NCI-H446 (cell line): ENCODE measurements around the gene OBSL1.

Experiments used
- DNase-seq, 2 experiments: peaks; one replicate each; lab custom pipeline; 2025; lab: John Stamatoyannopoulos, UW

Gene OBSL1

DNA sequence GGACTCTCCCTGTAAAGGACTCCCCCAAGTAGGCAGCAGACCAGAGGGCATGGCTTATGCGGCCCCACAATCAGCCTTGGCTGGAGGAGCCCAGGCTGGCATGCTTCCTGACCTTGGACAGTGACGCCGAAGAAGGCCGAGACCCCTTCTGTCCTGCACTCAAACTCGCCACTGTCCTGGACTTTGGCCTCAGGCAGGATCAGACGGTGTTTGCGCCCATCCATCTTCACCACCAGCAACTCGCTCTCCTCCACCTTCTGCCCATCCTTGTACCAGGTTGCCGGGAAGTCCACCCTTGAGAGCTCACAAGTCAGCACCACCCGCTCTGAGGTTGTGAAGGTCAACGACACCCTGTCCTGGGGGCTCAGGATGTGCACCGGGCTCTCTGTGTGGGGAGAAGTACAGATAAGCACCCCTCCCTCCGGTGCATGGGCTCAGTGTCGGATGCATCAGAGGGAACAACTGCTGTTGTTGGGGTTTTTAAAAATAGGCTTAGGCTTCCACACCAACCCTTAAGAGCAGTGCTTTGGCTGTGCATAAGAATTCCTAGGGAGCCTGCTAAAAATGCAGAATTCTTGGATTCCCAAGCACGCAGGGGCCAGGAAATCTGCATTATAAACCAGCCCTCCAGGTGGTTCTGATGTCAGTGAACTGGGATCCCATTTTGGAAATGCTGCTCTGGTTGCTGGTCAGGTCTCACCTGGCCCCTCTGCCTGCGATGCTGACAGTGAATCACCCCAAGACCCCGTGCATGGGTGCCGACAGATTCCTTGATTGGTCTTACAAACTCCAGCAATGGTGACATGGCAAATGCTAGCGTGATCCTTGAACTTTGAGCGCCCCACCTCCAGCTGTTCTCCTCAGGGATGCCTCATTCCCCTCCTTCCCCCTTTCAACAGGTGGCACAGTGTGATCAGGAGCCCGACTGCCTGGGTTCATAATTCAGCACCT, 5.9 kb downstream of the OBSL1 start:
- no peak for DNase-seq

DNA sequence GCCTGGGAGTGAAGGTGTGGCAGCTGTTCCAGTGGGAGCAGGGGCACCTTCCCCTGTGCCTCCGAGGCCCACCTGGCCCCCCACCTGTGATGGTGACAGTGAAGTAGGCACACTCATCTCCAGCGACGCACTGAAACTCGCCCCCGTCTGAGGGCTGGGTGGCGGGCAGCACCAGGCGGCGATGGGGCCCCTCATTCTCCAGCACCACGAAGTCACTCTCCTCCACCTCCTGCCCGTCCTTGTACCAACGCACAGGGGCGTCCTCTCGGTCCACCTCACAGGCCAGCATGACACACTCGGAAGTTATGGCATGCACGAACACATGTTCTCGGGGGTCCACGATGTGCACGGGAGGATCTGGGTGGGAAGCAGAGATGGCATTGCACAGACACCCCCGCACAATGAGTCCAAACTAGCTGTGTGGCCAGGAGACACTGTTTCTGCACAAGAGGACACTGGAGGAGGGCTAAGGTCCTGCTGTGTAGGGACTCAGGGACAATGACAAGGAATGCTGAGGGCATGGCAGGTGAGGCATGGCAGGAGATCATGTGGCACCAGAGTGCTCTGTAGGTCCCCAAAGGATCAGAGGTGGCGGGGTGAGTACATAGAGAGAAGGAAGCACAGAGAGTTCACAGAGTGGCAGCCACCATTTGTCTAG, 7.9 kb downstream of the OBSL1 start:
- no peak for DNase-seq

DNA sequence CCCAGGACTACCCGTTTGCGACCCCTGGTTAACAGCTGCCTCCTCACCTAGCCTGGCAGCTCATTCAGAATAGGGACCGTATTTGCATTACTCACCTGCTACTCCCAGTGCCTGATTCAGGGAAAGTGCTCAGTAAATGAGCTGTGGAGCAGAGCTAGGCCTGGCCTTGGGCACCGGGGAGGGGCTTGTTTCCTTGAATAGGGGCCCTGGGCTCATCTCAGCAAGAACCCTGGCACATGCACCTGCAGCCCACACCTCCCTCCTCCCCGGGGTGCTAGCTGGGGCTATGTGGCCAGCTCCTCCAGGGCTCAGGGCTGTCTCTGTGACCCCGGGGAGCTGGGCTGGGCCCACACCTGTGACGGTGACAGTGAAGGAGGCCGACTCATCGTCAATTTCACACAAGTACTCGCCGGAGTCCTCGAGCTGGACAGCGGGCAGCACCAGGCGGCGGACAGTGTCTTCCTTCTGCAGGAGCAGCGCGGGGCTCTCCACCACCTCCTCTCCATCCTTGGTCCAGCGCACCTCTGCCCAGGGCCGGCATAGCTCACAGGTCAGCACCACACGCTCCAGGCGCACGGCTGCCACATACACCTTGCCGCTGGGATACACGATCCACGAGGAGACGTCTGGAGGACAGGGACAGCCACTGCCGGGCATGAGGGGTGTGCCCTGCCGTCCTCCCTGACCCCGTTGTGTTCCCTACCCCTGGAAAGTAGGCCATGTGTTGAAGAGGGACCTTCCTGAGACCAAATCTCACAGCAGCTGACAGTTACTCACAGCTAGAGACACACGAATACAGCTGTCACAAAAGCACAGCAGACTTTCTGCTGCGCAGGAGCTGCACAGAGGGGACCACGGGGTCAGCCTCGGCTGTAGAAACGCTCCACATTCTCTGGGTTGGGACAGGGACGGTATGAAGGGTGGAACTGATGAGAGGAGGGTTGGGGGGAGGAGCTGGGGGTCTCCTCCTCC, 9.0 kb downstream of the OBSL1 start:
- DNase-seq = no peak

DNA sequence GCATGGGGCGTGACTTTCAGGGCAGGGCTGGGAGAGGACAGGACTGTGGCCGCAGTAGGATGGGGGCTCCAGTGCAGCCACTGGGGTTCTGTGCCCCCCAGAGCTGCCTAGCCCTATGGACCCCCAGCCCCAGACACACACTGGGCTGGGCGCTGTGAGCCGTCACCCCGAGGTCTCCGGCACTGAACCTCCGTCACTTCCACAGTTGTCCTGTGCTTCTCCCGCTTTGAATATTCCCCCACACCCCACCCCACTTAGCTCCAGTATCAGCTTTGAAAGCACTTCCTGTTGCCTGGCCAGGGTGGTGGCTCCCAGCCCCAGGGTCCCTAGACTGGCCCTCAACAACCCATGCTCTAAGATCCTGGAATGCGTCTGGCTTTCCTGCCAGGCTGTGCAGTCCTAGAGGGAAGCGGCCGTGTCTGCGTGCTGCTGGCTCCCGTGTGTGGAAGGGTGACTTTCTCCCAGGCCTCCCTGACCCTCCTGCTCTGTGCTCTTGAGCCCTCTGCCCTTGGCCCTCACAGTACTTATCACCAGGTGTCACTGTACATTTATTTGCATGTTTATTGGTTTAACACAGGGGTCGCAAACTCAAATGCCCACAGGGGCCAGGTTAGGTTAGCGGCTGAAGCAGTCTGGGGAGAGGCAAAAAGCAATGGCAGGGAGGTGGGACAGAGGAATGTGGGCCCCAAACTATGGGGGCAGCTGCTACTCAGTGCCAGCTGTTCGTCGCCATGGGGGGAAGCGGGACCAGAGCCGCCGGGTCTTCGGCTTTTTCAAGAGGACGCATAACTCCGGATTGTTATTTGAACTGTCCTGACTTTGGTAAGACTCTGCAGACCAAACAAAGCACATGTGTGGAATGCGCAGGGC, 9.9 kb downstream of the OBSL1 start:
- no peak for DNase-seq

- DNase-seq = no peak
Measured at GRCh38 chr2:219560893-219561178, 10.5 kb downstream of the OBSL1 start.

DNA sequence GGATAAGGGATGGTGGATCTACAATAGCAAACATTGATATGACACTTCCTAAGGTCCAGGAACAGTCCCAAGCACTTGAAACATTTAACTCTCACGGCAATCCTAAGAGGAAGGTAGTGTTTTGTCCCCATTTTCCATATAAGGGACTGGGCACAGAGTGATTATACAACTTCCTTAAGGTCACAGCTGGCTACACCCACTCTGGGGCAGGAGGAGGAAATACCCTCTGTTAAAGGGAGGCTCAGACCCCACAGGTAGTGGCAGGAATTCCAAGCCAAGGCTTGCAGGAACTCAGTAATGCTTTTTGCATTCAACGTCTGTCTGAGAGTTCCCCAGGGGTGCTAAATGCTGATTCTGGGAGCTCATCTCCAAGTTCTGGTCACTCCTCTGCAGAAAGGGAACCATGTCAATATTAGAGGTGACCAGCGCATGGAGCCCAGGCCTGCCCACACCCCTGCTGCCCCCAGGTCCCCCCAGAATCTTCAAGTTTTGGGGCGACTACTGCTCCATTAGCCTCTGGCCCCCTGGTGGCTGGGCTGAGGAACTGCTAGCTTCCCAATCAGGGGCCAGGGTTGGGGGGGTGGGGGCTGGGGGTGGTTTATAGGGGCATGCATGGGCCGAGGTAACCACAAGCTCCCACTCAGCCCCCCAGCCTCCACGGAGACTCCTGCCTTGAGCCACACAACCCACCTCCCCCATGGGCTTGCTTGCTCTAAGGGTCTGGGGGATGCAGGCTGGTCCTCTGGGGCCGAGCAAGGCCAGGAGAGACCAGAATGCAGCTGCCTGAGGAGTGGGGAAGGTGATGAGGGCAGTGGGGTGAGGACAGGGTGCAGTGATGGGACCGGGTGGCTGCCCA, 11.1 kb downstream of the OBSL1 start:
- no peak for DNase-seq

DNA sequence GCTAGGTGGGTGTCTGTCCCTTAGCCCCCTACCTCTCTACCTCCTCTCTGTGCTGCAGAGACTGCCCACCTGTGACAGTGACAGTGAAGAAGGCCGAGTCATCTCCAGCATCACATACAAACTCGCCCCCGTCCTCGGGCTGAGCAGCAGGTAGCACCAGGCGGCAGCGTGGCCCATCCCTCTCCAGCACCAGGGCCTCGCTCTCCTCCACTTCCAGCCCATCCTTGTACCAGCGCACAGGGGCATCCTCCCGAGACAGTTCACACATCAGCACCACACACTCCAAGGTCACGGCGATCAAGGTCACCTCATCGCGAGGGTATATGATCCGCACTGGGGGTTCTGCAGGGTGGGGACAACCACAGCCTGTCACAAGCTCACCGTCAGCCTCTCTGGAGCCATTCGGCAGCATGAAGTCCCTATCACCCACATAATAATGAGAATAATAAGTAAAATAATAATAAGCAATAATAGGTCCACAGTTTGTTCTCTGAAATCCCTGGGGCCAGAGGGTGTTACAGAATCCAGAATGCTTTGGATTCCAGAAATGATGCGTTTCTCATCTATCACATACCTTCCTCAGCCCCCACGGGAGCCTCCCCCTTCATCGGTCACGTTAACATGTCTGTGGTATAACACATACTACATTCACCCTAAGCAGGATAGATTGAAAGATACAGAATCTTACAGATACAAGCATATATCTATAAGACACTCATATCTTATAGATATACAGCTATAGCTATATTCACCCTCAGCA, 12.0 kb downstream of the OBSL1 start:
- DNase-seq = no peak

DNA sequence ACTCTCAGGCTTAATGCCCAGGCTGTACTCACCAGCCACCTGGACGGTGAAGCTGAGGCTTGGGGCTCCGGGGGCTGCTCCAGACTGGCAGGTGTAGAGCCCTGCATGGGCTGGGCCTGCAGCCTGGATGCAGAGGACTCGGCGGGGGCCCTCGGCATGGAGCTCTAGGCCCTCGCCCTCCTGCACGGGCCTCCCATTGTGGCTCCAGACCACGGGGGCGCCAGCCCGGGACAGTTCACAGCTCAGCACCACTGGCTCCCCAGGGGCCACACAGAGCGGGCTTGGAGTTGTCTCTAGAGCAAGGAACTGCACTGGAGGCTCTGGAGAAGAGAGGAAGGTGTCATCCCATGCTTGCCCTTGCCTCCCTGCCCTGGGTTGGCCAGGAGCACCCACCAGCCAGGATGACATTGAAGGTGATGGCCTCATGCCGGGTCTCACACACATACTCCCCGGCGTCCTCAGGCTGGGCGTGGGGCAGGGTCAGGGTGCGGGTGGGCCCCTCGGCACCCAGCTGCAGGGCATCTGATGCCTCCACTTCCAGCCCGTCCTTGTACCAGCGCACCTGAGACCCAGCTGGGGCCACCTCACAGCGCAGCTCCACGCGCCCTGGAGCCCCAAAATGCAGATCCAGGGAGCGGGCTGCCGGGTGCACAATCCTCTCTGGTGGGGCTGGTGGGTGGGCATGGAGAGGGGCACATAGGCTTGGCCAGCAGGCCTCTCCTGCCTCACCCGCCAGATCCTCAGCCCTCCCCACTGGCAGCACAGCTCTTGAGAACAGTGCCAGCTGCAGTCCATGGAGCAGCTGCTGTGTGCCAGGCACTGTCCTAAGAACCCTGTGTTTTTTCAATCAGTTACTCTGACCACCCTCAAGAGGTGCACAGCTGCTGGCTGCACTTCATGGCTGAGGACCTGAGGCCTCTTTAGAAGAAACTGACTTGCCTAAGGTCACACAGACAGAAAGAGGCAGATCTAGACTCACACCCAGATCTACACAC, 13.3 kb downstream of the OBSL1 start:
- no peak for DNase-seq

DNA sequence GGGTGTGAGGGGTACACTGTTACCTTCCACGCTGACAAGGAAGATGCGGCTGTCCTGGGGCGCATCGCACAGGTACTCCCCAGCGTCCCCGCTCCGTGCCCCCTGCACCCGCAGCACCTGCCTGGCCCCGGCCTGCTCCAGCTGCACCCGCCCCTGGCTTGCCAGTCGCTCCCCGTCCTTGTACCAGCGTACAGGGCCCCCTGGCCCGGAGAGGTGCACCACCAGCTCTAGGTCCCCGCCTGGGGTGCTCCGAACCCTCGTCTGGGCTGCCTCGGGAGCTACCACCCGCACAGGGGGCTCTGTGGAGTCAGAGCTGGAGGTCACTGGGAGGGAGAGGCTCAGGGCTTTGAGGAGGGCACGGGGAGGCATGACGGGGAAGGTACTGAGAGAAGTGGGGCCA, 14.0 kb downstream of the OBSL1 start:
- no peak for DNase-seq

DNA sequence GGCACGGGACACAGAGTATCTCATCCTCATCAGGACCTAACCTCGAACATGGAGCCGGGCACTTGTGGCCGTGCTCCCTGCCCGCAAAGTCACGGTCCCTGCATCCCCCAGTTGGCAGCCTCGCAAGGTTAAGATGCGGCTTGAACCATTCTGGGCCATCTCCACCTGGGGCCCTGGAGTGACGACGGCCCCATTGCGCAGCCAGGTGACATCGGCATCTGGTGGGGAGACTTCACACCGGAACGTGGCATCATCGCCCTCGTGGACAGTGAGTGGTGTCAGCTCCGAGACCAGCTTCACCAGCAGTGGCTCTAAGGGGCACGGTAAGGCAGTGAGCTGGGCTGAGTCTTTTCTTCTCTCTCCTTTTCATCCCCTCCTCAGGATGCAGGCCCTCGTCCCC, 14.9 kb downstream of the OBSL1 start:
- DNase-seq = no peak

GRCh38 chr2:219555956-219556355, 15.4 kb downstream of the OBSL1 start:
- no peak for DNase-seq

GRCh38 chr2:219554350-219554749, 17.0 kb downstream of the OBSL1 start:
- DNase-seq = no peak

- DNase-seq = no peak
Measured at GRCh38 chr2:219553463-219553963, 17.8 kb downstream of the OBSL1 start.

DNA sequence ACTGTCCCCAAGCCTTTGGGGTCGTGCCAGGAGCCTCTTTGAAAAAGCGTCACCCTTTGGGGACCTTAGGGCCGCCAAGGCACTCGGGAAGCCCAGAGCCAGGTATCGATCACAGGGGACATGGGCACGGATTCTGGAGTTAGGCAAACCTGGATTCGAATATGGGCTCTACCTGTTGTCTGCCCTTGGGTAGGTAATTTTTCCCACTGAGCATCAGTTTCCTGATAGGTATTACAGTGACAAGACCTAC, 18.2 kb downstream of the OBSL1 start:
- DNase-seq = no peak

DNA sequence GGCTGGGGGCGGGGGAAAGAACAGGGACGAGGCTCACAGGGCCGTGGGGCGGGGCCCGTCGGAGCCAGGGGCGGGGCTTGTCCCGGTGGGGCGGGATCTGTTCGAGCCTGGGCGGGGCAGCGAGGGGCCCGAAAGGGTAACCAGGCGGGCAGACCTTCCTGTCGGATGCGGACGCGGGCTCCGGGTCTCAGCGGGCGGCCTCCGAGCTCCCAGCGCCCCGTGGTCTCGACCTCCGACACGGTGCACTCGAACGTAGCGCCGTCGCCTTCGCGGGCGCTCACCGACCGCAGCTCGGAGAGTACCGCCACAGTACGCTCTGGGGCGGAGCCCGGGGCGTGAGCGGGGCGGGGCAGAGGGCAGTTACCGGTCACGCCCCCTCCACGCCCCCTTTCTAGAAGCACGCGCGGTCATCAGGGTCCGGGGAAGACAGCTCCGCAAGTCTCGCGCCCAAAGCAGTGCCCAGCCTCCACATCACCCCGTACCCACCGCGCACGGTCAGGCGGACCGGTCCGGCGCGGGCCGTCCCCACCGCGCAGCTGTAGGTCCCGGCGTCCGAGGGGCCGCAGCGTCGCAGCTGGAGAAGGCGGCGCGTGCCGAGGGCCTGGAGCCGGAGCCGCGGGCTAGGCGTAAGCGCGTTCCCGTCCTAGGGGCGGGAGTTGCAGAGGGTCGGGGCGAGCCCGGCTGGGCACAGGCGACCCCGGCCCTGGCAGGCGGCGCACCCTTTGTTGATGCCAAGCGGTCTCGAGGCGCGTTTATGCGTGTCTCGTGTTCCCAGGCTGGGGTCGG, 18.8 kb downstream of the OBSL1 start:
- peak in 1 of 2 experiments; percentile 80 for DNase-seq

GRCh38 chr2:219551441-219552381, 19.6 kb downstream of the OBSL1 start:
- DNase-seq = no peak

DNA sequence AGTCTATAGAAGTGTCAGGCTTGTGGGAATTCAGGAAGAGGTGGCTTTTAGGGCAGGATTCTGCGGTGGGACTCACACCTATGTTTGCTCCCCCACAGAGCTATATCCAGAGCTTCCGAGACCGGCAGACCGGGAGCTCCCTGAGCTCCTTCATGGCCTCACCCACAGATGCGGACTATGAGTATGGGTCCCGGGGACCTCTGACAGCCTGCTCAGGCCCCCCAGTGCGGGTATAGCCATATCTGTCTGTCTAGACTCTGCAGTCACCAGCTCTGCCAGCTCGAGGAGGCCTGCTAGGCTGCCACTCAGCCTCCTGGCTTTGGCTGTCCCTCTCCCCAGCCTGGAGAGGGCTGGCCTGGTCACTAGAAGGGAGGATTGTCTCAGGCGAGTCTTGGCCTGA, 21.7 kb downstream of the OBSL1 start:
- DNase-seq = no peak
